GM19240 (cell line): ENCODE results near the gene VCL.
"Not testable (repeated sequence)": the region's sequence is repeated elsewhere in the genome, so short reads cannot be mapped to it uniquely, and the experiment has no call there.

Source experiments
- DNase-seq: peaks from one replicate; pipeline ENCODE4 v3.0.0; 2011; ENCODE audit warnings: low spot score; ENCODE audit not compliant: insufficient read length

The VCL gene

DNA sequence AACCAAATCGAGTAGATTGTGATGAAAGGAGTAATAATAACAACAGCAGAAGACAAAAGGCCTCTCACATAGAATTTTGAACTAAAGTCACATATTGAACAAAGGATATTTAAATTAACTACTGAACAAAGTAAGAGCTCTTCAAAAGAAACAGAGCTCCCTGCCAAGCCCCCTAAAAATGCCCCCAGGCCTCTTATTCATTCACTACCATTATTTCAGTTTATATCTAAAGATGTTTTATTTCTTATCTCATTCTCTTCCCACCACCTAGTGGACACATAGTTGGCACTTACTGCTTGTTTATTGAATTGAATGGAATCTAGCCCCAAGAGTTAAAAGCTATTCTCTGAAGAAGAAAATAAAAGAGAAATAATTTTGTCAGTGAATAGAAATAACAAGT lies 37.4 kb downstream of the VCL start:
- DNase-seq, result no peak

DNA sequence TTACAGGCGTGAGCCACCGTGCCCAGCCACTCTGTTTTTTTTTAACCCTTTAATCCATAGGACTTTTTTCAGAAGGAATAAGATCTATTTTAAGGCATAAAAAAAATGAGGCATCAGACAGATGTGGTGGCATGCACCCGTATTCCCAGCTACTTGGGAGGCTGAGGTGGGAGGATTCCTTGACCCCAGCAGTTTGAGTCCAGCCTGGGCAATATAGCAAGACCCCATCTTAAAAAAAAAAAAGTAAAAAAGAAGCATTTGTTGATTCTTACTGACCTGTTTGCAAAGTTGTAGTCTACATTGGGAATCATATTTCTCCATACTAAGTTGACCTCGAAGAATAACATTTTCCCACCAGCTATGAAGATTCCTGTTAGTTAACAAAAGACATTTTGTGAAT lies 38.6 kb downstream of the VCL start:
- DNase-seq, result no peak

DNA sequence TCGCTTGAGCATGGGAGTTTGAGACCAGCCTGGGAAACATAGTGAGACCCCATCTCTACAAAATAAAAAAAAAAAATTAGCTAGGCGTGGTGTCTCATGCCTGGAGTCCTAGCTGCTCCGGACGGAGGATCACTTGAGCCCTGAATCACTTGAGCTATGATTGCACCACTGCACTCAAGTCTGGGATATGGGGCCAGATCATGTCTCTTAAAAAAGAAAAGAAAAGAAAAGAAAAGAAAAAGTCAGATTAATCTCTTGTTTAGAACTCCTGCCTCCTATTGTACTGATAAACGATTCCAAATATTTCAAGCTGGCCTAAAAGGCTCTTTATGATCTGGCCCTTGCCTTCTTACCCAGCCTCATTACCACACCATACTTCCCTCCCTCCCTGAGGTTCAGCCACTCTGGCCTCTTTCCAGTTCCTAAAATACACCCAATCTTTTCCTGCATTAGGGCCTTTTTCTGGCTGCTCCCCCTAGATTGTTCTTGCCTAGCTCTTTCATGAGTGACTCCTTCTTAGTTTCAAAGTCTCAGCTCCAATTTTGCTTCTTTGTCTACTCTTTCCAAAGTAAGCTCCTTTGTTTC lies 41.7 kb downstream of the VCL start:
- DNase-seq, result no peak

DNA sequence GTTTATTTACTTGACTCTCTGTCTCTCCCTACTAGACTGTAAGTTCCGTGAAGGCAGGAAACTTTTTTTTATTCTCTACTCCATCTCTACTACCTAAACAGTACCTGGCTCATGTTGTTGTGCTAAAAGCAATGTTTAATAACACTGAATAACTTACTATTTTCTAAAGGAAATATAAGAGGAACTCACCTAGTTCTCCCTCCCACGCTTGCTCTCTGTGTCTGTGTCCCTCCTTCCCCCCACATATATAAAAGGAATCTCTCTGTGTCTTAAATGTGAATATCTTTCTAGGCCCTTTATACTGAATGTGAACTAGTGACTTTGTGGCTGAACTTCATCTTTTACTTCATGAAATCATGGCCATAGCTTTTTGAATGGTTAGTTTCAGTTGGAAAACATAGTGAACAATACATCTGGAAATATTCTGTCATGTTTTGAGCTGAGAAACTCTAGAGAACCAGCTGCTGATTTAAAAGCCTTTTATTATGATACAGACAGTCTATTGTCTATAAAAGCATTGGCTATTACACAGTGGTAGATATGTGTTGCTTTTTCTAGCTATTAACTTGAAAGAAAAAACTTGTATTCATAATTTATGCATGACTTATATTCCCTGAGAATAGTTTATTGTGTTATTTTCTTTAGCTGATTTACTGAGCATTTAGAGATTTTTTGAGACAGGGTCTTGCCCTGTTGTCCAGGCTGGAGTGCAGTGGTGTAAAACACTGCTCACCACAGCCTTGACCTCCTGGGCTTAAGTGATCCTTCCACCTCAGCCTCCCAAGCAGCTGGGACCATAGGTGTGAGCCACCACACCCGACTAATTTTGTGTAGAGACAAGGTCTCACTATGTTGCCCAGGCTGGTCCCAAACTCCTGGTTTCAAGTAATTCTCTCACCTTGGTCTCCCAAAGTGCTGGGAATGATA lies 42.5 kb downstream of the VCL start:
- DNase-seq, result no peak

DNA sequence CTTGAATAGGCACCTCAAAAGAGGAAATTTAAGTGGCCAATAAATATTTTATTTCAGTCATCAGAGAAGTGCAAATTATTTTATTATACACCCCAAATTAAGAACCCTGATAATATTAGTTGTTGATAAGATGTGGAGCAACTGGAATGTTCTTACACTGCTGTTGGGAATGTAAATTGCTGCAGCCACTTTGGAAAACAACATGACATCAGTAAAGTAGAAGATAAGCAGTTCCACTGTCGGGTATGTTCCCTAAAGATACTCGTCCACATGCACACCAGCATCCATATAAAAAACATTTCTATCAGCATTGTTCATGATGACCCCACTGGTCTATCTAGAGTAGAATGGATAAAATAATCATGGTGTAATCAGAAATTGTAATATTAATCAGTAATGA lies 46.5 kb downstream of the VCL start:
- DNase-seq, result no peak

DNA sequence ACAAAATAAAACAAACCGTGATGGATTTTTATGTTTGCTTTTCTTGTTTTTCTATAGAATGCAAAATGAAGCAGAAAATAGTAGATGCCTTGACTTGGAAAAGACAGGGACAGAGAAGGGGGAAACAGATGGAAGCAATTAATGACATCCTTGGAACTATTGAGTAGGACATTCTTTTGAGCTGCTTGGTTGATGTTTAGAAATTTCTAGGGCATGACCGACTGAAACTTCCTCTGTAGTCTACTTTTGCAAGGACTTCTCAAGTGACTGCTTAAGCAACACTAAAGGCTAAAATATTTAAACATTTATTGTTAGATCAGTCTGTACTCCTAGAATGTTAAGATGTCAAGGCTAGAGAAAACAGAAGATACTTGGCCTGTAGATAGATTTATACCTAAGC lies 49.4 kb downstream of the VCL start:
- no peak for DNase-seq

DNA sequence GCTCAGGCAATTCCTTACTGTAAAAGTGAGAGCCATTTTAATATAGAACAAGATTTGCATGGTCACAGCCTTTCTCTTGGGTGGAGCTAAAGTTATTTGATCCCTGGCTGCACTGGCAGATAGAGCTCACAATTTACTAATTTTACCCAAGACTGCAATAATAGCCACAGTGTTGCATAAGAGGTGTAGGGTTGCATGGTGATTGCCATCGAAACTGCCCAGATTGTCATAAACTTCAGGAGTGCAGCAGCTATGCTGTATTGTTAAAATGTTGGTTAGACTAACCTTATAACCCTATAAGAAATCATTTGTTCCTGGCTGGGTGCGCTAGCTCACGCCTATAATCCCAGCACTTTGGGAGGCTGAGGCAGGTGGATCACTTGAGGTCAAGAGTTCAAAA lies 50.0 kb downstream of the VCL start:
- no peak for DNase-seq

DNA sequence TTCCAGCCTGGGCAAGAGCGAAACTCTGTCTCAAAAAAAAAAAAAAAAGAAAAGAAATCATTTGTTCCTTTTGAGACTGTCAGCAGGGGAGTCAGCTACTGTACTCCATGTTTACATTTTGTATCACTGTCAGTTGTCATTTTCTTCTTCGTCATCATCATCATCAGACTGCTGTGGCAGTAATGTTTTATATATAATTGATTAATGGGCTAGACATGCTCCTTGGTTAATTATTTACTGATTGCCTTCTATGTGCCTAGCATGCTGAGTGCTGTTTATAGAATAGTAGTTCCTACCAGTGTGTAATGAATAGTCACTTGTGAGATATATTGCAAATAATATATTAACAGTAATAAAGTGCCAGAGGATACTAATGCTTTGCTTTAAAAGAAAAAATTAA lies 50.5 kb downstream of the VCL start:
- no peak for DNase-seq

DNA sequence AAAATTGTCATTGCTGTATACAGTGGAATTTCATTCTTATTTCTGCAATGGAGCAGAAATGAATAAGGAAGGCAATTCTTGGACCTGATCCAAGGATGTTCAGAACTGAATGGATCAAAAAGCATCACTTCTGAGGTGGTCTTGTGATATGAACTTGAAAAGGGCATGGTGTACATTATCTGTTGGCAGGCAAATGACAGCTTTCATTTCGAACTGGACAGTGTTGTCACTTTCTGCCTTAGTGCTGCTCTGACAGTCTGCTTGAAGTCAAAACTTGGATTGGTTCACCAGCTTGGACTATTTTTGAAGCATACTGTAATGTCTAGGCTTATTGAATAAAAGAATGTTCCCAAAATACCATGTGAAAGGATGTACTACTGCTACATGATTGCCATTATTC lies 52.0 kb downstream of the VCL start:
- DNase-seq, result no peak

DNA sequence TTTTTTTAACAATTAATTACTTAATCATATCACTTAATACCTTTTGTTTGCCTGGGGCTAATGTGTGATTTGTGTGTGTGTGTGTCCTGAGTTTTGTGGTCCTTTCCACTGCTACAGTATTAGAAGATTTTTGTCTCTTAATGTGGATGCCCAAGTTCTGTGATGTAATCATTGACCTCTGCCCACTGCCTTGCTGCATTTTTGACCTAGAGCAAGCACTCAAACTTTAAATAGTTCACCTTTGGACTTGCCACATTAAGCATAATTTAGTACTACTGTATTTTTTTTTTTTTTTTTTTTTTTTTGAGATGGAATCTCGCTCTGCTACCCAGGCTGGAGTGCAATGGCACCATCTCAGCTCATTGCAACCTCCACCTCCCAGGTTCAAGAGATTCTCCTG lies 52.7 kb downstream of the VCL start:
- DNase-seq, result no peak

DNA sequence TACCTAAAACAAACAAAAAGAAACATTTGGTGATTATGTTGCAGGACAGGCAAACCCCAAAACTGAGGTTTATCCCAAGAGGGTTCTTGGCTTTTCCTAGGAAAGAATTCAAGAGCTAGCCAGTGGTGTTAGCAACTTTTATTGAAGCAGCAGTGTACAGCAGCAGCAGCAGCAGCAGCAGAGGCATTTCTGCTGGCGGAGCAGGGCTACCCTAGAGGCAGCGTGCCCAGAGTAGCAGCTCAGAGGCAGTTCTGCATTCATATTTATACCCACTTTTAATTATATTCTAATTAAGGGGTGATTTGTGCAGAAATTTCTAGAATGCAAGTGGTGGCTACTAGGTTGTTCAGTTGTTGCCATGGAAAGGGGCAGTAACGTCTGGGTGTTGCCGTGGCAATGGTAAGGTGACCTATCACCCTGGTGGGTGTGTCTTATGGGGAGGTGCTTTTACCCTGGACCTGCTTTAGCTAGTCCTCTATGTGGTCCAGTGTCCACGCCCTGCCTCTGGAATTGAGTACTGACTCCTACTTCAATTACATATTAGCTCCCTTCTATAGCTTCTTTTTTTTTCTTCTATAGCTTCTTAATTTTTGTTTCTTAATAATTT lies 53.9 kb downstream of the VCL start:
- DNase-seq, result no peak

DNA sequence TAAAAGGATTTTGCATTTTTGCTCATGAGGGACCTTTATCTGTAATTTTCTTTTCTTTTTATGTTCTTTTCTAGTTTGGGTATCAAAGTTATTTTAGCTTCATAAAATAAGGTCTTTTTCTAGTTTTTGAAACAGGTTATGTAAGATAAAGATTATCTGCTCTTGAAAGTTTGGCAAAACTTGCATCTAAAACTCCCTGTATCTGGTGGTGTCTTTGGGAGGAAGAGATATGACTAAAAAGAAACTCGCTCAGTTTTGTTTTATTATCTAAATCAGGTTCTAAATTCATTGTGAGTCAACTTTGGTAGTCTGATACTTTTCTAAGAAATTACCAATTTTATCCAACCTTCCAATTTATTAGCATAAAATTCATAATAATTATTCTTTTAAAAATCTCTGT lies 55.1 kb downstream of the VCL start:
- no peak for DNase-seq

DNA sequence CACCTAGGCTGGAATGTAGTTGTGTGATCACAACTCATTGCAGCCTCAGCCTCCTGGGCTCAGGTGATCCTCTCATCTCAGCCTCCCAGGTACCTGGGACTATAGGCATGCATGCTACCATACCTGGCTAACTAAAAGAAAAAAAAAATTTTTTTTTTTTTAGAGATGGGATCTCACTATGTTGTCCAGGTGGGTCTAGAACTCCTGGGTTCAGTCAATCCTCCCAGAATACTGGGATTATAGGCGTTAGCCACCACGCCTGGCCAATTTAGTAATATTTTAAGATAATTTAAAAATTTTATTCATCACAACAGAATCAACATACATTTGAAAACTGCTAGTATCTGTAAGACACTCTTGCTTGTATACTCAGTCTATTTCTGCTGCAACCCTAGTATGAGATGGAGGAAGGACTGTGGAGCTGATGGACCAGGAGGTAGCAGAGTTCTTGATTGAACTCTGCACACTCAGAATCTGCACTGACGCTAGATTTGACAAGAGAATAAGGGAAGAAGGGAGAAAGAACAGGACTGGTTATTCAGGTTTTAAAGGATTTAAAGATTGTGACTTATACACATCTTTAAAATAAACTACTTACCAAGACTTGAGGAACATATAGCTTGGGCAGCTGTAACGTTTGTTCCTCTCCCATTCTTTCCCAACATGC lies 57.6 kb downstream of the VCL start:
- no peak for DNase-seq

DNA sequence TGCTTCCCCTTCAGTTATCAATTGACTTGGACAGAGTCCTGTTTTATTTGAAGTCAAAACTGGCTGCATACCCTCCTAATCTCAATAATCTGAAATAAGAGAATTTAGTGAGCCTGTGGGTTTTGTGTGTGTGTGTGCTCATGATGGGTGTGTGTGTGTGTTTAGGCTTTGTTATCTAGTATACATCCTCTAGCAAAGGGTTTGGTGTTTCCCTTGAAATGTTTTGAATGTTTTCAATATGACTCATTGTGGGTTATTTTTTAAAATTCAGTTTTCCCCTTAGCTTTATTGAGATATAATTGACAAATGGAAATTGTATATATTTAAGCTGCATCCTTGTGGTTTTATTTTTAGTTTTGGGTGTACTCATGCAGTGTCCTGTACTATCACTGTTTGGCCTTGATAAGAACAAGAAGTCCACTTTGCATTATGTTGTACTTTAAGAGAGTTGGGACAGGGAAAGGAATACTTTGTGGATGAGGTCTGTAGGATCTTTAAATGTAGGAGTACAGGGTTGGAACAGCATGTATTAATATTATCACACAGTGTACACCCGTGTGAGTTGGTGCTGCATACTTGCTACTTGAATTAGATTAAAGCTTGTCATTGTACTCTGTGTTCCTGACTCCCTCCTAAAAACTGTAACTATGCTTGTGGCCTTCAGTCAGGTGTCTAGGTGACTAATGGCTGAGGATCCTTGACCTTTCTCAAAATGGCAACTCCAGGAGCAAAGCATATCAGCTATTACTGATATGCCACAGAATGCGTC lies 58.3 kb downstream of the VCL start:
- DNase-seq, result no peak

DNA sequence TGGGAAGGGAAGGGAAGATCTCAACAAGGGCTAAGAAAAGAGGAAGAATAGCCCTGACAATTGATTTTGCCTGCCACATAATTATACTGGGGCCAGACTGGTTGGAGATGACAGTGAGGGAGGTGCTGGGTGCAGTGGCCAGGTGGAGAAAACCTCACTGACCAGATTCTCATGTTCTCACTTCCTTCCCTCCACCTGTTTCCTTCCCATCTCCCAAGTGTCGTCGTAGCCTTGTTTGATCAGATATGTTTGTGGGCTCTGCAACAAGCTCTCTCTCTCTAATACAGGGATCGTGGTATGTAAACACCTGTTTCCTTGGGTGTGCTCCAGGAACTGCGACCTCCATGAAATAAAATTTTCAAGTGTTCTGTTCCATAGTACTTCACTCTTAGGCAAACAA lies 60.2 kb downstream of the VCL start:
- no peak for DNase-seq

DNA sequence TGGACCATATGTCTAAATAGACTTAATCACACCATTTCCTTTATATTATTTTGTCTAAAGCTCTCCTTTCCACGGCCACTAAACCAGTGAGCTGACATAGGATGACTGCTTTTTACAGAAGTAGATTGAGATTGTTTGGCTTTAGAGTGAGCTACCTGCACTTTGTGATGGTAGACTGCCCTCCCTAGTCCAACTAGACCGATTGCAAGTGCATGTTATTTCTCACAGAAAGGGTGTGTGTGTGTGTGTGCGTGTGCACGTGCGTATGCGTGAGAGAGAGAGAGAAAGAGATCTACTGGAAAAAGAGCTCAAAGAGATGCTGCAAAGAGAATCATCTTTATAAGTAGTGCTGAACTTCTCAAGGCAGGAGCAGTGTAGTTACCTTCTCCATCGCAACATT lies 60.7 kb downstream of the VCL start:
- no peak for DNase-seq

DNA sequence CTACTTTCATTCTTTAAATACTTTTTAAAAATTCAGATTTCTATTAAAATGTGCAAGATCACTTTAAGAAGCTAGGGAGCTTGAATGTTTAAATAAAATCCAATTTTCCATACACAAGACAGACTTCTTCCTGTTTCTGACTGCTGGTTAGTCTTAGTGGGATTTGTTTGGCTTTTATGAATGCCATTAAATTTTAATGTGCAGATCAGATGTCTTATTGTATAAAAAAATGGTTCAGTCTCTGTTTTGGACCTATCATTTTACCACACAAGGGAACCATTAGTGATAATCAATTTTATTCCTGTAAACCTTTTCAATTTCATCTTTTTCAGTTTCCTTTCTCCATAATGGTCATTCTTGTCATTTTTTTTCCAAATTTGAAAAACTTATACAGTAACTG lies 63.2 kb downstream of the VCL start:
- DNase-seq, result no peak

DNA sequence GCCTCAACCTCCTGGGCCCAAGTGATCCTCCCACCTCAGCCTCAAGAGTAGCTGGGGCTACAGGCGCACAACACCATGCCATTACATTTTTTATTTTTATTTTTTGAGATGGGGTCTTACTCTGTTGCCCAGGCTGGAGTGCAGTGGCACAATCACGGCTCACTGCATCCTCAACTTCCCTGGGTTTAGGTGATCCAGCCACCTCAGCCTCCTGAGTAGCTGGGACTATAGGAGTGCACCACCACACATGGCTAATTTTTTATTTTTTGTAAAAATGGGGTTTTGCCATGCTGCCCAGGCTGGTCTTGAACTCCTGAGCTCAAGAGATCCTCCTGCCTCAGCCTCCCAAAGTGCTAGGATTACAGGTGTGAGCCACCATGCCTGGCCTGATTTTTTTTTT lies 64.1 kb downstream of the VCL start:
- DNase-seq, result not testable (repeated sequence)

DNA sequence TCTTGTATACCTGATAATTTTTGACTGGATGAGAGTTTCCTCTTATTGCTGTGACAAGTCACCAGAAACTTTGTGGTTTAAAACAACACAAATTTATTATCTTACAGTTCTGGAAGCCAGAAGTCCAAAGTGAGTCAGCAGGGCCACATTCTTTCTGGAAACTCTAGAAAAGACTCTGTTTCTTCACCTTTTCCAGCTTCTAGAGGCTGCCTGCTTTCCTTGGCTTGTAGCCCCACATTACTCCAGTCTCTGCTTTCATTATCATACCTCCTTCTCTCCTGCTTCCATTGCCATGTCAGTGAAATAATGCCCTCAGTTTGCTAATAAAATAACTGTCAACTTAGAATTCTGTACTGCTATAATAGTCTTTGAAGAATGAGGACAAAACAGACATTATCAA lies 65.3 kb downstream of the VCL start:
- no peak for DNase-seq

DNA sequence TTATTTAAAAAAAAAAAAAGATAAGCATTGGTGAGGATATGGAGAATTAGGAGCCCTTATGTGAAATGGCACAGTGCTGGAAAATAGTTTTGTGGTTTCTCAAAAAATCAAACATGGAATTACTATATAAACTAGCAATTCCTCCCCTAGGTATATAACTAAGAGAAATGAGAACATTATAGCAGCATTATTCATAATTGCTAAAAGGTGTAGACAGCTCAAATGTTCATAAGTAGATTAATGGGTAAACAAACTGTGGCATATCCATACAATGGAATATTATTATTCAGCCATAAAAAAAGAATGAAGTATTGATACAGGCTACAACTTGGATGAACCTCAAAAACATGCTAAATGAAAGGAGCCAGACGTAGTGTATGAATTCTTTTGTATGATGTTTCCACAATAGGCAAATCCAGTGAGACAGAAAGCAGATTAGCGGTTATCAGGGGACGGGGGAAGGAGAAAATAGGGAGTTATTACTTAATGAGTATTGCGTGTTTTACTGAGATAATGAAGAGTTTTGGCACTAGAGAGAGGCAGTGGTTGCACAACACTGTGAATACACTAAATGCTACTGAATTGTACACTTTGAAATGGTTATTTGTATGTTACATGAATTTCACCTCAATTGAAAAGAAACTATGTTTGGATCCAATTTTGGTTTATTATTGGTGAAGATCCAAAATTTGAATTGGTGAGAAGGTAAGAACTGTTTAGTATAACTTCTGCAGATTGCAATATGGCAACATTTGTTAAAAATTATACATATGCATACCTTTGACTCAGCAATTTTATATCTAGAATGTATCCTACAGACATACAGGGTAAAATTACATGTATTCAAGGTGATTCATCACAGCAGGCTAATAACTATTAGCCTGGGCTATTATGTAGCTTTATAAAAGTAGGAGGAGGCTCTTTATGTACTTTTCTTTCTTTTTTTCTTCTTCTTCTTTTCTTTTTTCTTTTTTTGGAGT lies 69.7 kb downstream of the VCL start:
- no peak for DNase-seq
